GM23338 (cell line): ENCODE data around the gene PRUNE2.

Source experiments
- CTCF ChIP-seq, 2 experiments: fragments of 200-600 bp in 1 of 2; sonication (generic) in 1 of 2; conservative IDR thresholded peaks; 2 replicates each; pipeline versions ENCODE4 v1.5.1 to v1.6.1; 2016 to 2017; ENCODE audit warnings: antibody characterized with exemption in 2 of 2, low read depth in 2 of 2, mild to moderate bottlenecking in 2 of 2, moderate library complexity in 1 of 2
- EZH2 ChIP-seq: fragments of 200-600 bp; sonication (generic); IDR thresholded peaks from one replicate; pipeline ENCODE4 v1.8.0; 2017; ENCODE audit warnings: antibody characterized with exemption, mild to moderate bottlenecking, low read depth; ENCODE audit not compliant: unreplicated experiment
- EZH2phosphoT487 ChIP-seq: fragments of 200-600 bp; sonication (generic); IDR thresholded peaks from one replicate; pipeline ENCODE4 v1.8.1; 2018; ENCODE audit warnings: antibody characterized with exemption; ENCODE audit not compliant: unreplicated experiment
- POLR2AphosphoS5 ChIP-seq: IDR thresholded peaks from 2 replicates; pipeline ENCODE4 v1.6.1; 2016; ENCODE audit warnings: antibody characterized with exemption, low read depth
- REST ChIP-seq: IDR thresholded peaks from one replicate; pipeline ENCODE4 v1.6.1; 2018; ENCODE audit warnings: antibody characterized with exemption; ENCODE audit not compliant: unreplicated experiment
- STAT1 ChIP-seq: IDR thresholded peaks from one replicate; pipeline ENCODE4 v1.6.1; 2016; ENCODE audit warnings: antibody characterized with exemption; ENCODE audit not compliant: unreplicated experiment
- ZNF331 ChIP-seq: fragments of 250-450 bp; sonication (Bioruptor Pico); IDR thresholded peaks from 2 replicates; pipeline ENCODE4 v1.5.0; 2020; ENCODE audit warnings: low read depth, mild to moderate bottlenecking, moderate library complexity

- no peak for TF ChIP-seq CTCF (conservative IDR thresholded peaks at IDR 0.05; ENCODE audit: low read depth in 2 of 2)
- TF ChIP-seq EZH2 = no peak
- no peak for TF ChIP-seq EZH2phosphoT487
- TF ChIP-seq POLR2AphosphoS5 = no peak
- TF ChIP-seq REST = no peak
- TF ChIP-seq ZNF331 = no peak
- TF ChIP-seq STAT1 = no peak
Measured at GRCh38 chr9:76588316-76588715, 317.6 kb downstream of the PRUNE2 start.
